HG02943 (cell line): Measurements from ENCODE around the gene NECAB2.
"Not testable (repeated sequence)": the region's sequence is repeated elsewhere in the genome, so short reads cannot be mapped to it uniquely, and the experiment has no call there.

Experiments
- ATAC-seq: cut with Tn5 transposase; IDR thresholded peaks from one replicate; pipeline ENCODE4 v1.9.1; 2021; ENCODE audit warnings: mild to moderate bottlenecking, low read depth, moderate library complexity; ENCODE audit not compliant: unreplicated experiment

Gene NECAB2

GRCh38 chr16:83935858-83936255 lies 32.2 kb upstream of the NECAB2 start:
- no peak for ATAC-seq

- ATAC-seq = no peak
These were observed 31.4 kb upstream of the NECAB2 start for GRCh38 chr16:83936581-83937165.

GRCh38 chr16:83937267-83937666 lies 30.8 kb upstream of the NECAB2 start:
- ATAC-seq = no peak

GRCh38 chr16:83937922-83938885 lies 29.8 kb upstream of the NECAB2 start:
- ATAC-seq = no peak

- ATAC-seq = no peak
These were observed 28.7 kb upstream of the NECAB2 start for GRCh38 chr16:83939266-83939855.

- no peak for ATAC-seq
These were observed 27.9 kb upstream of the NECAB2 start for GRCh38 chr16:83940119-83940518.

GRCh38 chr16:83940630-83941378 lies 27.2 kb upstream of the NECAB2 start:
- ATAC-seq = no peak

- ATAC-seq = not testable (repeated sequence)
These were observed 26.5 kb upstream of the NECAB2 start for GRCh38 chr16:83941546-83941945.

- ATAC-seq = no peak
These were observed 26.0 kb upstream of the NECAB2 start for GRCh38 chr16:83942074-83942473.

- no peak for ATAC-seq
These were observed 25.1 kb upstream of the NECAB2 start for GRCh38 chr16:83942815-83943515.

GRCh38 chr16:83943516-83944050 lies 24.5 kb upstream of the NECAB2 start:
- ATAC-seq = no peak

GRCh38 chr16:83945587-83945986 lies 22.5 kb upstream of the NECAB2 start:
- ATAC-seq = no peak

GRCh38 chr16:83946154-83946780 lies 21.8 kb upstream of the NECAB2 start:
- no peak for ATAC-seq

GRCh38 chr16:83946781-83947566 lies 21.1 kb upstream of the NECAB2 start:
- ATAC-seq = no peak

- ATAC-seq = no peak
These were observed 20.3 kb upstream of the NECAB2 start for GRCh38 chr16:83947642-83948234.

- ATAC-seq = no peak
These were observed 18.9 kb upstream of the NECAB2 start for GRCh38 chr16:83948914-83949723.

GRCh38 chr16:83949724-83950001 lies 18.4 kb upstream of the NECAB2 start:
- no peak for ATAC-seq
